Activated T-helper 17 cell treated with anti-CD3 and anti-CD28 coated beads, Interleukin-2, amount 50 U/mL, for 72 hours (primary cell): ENCODE measurements around the gene KCNJ18. TPM values are rescaled to one million over a fixed set of nuclear protein-coding genes. Genes with fewer than 3 reads are reported as not detected.
A peak's percentile ranks its signal among the peaks of the same experiment; 100 is the strongest.
"Not testable (repeated sequence)": the region's sequence is repeated elsewhere in the genome, so short reads cannot be mapped to it uniquely, and the experiment has no call there.

ENCODE experiments used
- ATAC-seq: fragments of 150-1000 bp; cut with Tn5 transposase; replicated peaks from 2 replicates; pipeline ENCODE4 v1.10.0; 2021; ENCODE audit warnings: mild to moderate bottlenecking, moderate library complexity
- H3K27ac Mint-ChIP-seq: one replicate; pipeline ENCODE4 v1.8.0; 2022; ENCODE audit warnings: mixed read lengths
- H3K27me3 Mint-ChIP-seq: one replicate; pipeline ENCODE4 v1.8.0; 2022; ENCODE audit warnings: mixed read lengths
- H3K36me3 Mint-ChIP-seq: one replicate; pipeline ENCODE4 v1.8.0; 2022; ENCODE audit warnings: low read depth, mild to moderate bottlenecking, mixed read lengths
- H3K4me1 Mint-ChIP-seq: one replicate; pipeline ENCODE4 v1.8.0; 2022; ENCODE audit warnings: mixed read lengths
- H3K4me3 Mint-ChIP-seq: one replicate; pipeline ENCODE4 v1.8.0; 2022; ENCODE audit warnings: mild to moderate bottlenecking, mixed read lengths
- H3K9me3 Mint-ChIP-seq: one replicate; pipeline ENCODE4 v1.8.0; 2022; ENCODE audit warnings: mixed read lengths
- total RNA-seq, 2 donors: library from RNA; stranded (reverse); gene quantifications; one replicate each; pipeline ENCODE4 v1.2.3, GENCODE V29; 2022

KCNJ18 gene
- total RNA-seq, 2 donors from 2014 or later, result not detected

DNA sequence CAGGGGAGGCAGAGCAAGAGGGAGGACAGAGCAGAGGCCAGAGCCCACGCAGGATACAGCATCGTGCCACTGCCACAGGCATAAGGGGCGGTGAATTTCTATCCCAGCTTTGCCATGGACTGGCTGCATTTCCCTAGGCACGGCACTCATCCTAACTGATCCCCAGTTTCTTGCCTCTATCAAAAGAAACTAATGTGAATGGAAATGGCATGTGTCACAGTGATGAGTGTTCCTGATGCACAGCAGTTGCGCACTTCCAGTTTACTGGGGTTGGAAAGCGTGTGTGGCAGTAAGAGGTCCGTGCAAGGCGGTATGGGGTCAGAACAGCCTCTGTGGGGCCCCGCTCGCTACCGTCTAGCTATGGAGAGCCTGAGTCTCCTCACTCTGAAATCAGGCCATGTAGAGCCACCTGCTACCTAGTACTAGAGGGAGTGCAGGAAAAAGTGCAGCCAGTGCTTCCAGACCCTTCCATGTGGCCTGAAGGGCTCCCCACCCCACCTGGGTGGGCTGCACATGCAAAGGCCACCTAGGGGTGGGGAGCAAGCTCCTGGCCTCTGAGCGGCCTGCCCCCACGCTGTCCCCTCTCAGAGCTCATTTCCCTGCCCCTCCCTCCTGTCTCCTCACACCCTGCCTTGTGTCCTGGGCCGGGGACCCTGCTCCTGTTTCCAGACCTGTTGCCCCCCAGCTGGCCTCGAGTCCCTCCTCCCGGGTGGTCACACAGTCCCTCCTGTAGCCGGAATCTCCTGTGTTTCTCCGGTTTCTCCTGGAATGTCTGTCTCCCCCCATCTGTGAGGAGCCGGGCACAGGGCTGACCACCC lies 5.0 kb upstream of the KCNJ18 start:
- H3K9me3 Mint-ChIP-seq, result no peaks in the 10 kb centered on the region
- no peaks in the 10 kb centered on the region for H3K4me1 Mint-ChIP-seq
- H3K4me3 Mint-ChIP-seq, result no peak overlapping the region
- peak; percentile 24 for ATAC-seq
- no peaks in the 10 kb centered on the region for H3K36me3 Mint-ChIP-seq
- H3K27me3 Mint-ChIP-seq, result no peaks in the 10 kb centered on the region
- H3K27ac Mint-ChIP-seq, result no peak overlapping the region

DNA sequence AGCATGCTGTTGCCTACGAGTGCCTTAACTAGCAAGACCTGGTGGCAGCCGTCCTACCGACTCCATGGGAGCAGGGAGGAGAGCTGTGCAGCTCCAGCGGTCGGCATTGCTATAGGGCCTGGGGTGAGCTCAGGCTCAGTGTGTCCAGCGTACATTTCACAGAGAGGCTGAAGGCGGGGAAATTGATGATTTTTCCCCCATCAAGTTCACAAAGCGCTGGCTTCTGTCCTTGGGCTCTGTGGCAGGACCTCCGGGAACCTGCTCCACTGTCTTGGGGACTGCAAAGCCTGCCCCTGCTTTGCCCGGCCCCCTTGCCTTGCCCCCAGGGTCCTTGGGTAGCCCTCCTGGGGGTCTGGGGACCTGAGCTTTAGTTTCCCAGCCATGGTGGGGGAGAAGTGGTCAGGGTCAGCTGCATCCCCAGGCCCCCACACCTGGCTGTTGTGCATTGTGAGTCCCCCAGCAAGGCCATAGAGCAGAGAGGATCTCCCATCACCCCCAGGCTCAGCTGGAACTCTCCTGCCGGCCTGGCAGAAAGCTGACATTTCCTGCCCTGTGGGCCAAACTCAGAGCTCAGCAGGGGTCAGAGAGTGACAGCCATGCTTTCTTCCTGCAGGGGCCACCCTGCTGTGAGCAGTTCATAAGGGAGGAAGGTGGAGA lies 3.9 kb upstream of the KCNJ18 start:
- H3K9me3 Mint-ChIP-seq, result no peaks in the 10 kb centered on the region
- H3K27me3 Mint-ChIP-seq, result no peaks in the 10 kb centered on the region
- no peaks in the 10 kb centered on the region for H3K4me1 Mint-ChIP-seq
- ATAC-seq, result no peak
- no peak overlapping the region for H3K27ac Mint-ChIP-seq
- H3K36me3 Mint-ChIP-seq, result no peaks in the 10 kb centered on the region
- H3K4me3 Mint-ChIP-seq, result no peak overlapping the region

GRCh38 chr17:21689604-21690003 lies 2.7 kb upstream of the KCNJ18 start:
- Mint-ChIP-seq H3K36me3 (no peaks in the 10 kb centered on the region), H3K4me3 (no peak overlapping the region), H3K27ac (no peak overlapping the region), H3K27me3 (no peaks in the 10 kb centered on the region), H3K4me1 (no peaks in the 10 kb centered on the region), H3K9me3 (no peaks in the 10 kb centered on the region)
- ATAC-seq, result no peak

GRCh38 chr17:21690811-21691210 lies 1.5 kb upstream of the KCNJ18 start:
- not testable (repeated sequence) for H3K36me3 Mint-ChIP-seq, H3K27me3 Mint-ChIP-seq, H3K4me3 Mint-ChIP-seq, H3K4me1 Mint-ChIP-seq, H3K27ac Mint-ChIP-seq, ATAC-seq, H3K9me3 Mint-ChIP-seq

- not testable (repeated sequence) for H3K27ac Mint-ChIP-seq, H3K4me3 Mint-ChIP-seq, H3K27me3 Mint-ChIP-seq, H3K9me3 Mint-ChIP-seq, ATAC-seq, H3K4me1 Mint-ChIP-seq, H3K36me3 Mint-ChIP-seq
Observed at GRCh38 chr17:21691481-21691880, 842 bp upstream of the KCNJ18 start.

DNA sequence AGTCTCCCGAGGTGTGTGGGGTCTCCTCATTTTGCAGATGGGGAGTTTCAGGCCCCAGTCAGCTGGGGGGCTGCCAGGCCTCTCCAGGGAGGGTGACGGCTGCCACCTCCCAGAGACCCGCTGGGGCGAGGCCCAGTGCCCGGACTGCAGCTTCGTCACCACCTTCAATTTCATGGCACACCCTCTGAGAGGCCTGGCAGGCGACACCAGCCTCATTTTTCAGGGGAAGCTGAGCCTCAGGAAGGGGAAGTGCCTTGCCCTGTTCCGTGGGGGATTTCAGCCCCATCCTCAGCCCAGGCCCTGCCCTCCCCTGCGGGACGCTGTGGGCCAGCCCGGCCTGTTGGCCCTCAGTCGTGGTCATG lies 362 bp downstream of the KCNJ18 start:
- not testable (repeated sequence) for H3K4me3 Mint-ChIP-seq, H3K27me3 Mint-ChIP-seq, ATAC-seq, H3K36me3 Mint-ChIP-seq, H3K27ac Mint-ChIP-seq, H3K9me3 Mint-ChIP-seq, H3K4me1 Mint-ChIP-seq

GRCh38 chr17:21693391-21693796 lies 1.1 kb downstream of the KCNJ18 start:
- not testable (repeated sequence) for H3K9me3 Mint-ChIP-seq, H3K4me1 Mint-ChIP-seq, ATAC-seq, H3K36me3 Mint-ChIP-seq, H3K27me3 Mint-ChIP-seq, H3K4me3 Mint-ChIP-seq, H3K27ac Mint-ChIP-seq

DNA sequence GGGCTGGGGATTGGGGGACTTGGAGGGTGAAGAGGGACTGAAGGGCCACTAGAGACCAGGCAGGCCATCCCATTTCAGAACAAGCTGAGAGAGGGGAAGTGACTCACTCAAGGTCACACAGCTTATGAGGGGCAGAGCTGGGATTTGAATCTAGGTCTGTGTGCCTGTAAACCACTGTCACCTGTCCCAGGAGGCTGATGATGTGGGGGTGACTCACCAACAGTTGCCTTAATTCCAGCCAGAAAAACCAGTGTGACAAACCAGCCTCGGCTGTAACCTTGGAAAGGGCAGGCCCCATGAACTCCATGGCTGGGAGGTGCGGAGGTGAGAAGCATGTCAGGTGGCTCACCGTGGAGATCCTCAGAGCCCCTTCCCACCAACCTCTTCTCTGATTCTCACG lies 1.6 kb downstream of the KCNJ18 start:
- not testable (repeated sequence) for ATAC-seq, H3K4me3 Mint-ChIP-seq, H3K27ac Mint-ChIP-seq, H3K9me3 Mint-ChIP-seq, H3K36me3 Mint-ChIP-seq, H3K4me1 Mint-ChIP-seq, H3K27me3 Mint-ChIP-seq

DNA sequence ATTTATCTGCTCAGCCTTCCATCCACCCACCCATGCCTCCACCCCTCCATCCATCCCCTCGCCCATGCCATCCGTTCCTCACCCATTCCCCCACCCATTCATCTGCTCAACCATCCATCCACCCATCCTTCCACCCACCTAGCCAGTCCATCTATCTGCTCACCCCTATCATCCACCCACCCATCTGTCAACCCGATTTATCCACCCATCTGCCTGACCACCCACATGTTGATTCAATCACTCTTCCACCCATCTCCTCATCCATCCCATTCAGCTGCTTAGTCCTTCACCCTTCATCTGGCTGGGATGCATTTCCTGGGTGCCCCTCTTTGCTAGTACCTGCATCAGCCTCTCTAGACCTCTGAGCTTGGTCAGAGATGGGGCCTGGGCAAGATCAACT lies 3.9 kb downstream of the KCNJ18 start:
- not testable (repeated sequence) for H3K4me3 Mint-ChIP-seq, H3K9me3 Mint-ChIP-seq, H3K36me3 Mint-ChIP-seq, H3K27ac Mint-ChIP-seq, H3K4me1 Mint-ChIP-seq, ATAC-seq, H3K27me3 Mint-ChIP-seq

DNA sequence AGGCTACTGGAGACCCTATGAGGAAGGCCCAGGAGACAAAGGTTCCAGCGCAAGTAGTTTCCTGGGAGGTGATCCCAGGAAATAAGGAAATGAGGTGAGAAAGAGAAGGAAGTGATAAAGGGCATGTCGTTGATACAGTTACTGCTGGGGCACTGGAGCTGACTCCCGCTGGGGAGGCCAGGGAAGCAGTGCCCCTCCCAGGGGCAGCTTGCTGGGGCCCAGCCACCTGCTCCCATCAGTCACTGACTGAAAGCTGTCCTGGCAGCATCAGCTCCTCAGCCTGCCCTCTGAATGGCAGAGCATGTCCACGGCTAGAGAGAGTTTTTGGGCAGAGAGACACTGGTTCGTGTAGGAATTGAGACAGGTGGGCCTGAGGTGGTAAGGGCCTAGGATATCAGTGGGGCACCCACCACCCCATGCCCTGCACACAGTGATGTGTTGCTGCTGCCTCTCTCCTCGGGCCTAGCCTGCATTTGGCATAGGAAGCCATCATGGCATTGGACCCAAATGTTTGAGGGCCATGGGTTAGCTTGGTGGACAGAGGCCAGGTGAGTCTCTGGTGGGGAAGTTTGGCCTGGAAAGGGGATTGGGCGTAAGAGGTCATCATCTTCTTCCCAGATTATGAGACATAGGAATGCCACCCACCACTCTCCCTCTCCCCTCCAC lies 4.7 kb downstream of the KCNJ18 start:
- not testable (repeated sequence) for ATAC-seq

GRCh38 chr17:21697508-21697860 lies 5.2 kb downstream of the KCNJ18 start:
- H3K27me3 Mint-ChIP-seq, H3K9me3 Mint-ChIP-seq, H3K36me3 Mint-ChIP-seq, H3K4me3 Mint-ChIP-seq, H3K4me1 Mint-ChIP-seq, H3K27ac Mint-ChIP-seq, ATAC-seq: not testable (repeated sequence)

More for the DNA sequence above, 4.7 kb downstream of the KCNJ18 start:
- not testable (repeated sequence) for H3K27me3 Mint-ChIP-seq, H3K4me3 Mint-ChIP-seq, H3K27ac Mint-ChIP-seq, H3K36me3 Mint-ChIP-seq, H3K9me3 Mint-ChIP-seq, H3K4me1 Mint-ChIP-seq

GRCh38 chr17:21698437-21699075 lies 6.2 kb downstream of the KCNJ18 start:
- H3K9me3 Mint-ChIP-seq, H3K4me3 Mint-ChIP-seq, H3K27ac Mint-ChIP-seq, ATAC-seq, H3K36me3 Mint-ChIP-seq, H3K27me3 Mint-ChIP-seq, H3K4me1 Mint-ChIP-seq: not testable (repeated sequence)

DNA sequence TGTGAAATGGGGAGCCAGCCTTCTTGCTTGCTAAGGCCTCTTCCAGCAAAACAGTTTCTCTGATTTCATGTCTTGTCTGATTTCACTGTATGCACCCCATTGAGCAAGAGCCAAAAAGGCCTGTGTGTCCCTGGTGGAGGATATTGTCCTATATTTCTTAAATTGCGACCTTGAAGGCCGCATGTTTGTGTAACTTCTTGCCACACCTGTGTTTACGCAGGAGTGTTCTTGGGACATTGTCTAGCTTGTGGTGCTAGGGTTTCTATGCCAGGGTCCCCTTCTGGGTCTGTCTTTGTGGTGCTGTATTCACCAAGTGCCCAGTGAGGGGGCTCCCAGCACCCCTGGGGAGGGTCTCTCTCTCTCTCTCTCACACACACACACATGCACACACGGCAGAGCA lies 6.8 kb downstream of the KCNJ18 start:
- not testable (repeated sequence) for H3K27ac Mint-ChIP-seq, ATAC-seq, H3K27me3 Mint-ChIP-seq, H3K4me3 Mint-ChIP-seq, H3K36me3 Mint-ChIP-seq, H3K9me3 Mint-ChIP-seq, H3K4me1 Mint-ChIP-seq

DNA sequence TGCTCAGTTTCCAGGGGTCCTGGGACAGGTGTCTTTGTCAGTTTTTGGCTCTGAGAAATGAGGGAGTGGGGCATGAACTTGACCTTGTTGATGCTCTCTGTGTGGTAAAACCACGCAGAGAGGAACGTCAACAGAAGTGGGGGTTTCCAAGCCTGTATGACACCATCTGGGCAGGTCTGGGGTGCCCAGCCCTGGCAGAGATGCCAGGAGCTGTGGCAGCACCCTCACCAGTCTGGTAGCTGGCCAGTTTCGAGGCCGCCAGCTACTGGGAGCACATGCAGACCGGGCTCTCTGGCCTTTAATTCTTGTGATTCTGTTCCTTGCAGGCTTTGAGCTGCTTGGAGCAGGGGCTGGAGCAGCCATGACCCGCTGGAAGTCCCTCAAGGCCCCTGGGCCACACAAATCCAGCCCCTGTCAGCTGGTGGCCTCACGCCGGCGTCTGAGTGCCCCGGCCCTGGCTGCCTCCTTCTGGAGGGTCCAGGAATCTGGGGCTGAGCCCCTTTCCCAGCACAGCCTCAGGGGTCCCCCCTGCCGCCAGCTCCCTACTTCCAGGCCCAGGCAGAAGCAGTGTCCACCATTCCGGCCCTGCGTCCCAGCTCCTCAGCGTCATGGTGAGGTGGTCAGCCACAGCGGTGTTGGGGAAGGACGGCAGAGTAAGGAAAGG lies 7.4 kb downstream of the KCNJ18 start:
- H3K27me3 Mint-ChIP-seq, H3K4me1 Mint-ChIP-seq, ATAC-seq, H3K4me3 Mint-ChIP-seq, H3K27ac Mint-ChIP-seq, H3K9me3 Mint-ChIP-seq, H3K36me3 Mint-ChIP-seq: not testable (repeated sequence)
